Endodermal cell (in vitro differentiated cells): ENCODE results near the gene HLA-A. TPM values are rescaled to one million over a fixed set of nuclear protein-coding genes. Genes with fewer than 3 reads are reported as not detected.

ENCODE experiments used
- DNase-seq: peaks from one replicate; pipeline ENCODE4 v3.0.0-alpha.2; 2017
- H3K27ac ChIP-seq: 2 replicates; pipeline ENCODE4 v1.5.1; 2013; ENCODE audit warnings: mild to moderate bottlenecking, low read depth, low read length, moderate library complexity
- H3K27me3 ChIP-seq: 2 replicates; pipeline ENCODE4 v1.6.1; 2013; ENCODE audit warnings: mild to moderate bottlenecking, low read length, moderate library complexity; ENCODE audit not compliant: insufficient read depth, control insufficient read depth, poor library complexity, severe bottlenecking
- H3K36me3 ChIP-seq: 2 replicates; pipeline ENCODE4 v1.7.0; 2013; ENCODE audit warnings: mild to moderate bottlenecking, low read length, moderate library complexity; ENCODE audit not compliant: control insufficient read depth, insufficient read depth
- H3K4me1 ChIP-seq: one replicate; pipeline ENCODE4 v1.7.0; 2013; ENCODE audit warnings: low read length; ENCODE audit not compliant: control insufficient read depth, insufficient read depth
- H3K4me3 ChIP-seq: 2 replicates; pipeline ENCODE4 v1.5.1; 2013; ENCODE audit warnings: mild to moderate bottlenecking, low read length, moderate library complexity
- H3K9ac ChIP-seq: 2 replicates; pipeline ENCODE4 v1.6.1; 2013; ENCODE audit warnings: mild to moderate bottlenecking, low read length, moderate library complexity; ENCODE audit not compliant: poor library complexity, severe bottlenecking; ENCODE audit errors: extremely low read depth
- H3K9me3 ChIP-seq: 2 replicates; pipeline ENCODE4 v1.6.1; 2013; ENCODE audit warnings: mild to moderate bottlenecking, low read length, moderate library complexity; ENCODE audit not compliant: control insufficient read depth
- H3K27ac Mint-ChIP-seq: 2 replicates; pipeline ENCODE4 v1.8.0; 2020; ENCODE audit warnings: mixed read lengths
- H3K27me3 Mint-ChIP-seq: 2 replicates; pipeline ENCODE4 v1.8.0; 2021; ENCODE audit warnings: mild to moderate bottlenecking, mixed read lengths; ENCODE audit not compliant: insufficient read depth
- H3K36me3 Mint-ChIP-seq: 2 replicates; pipeline ENCODE4 v1.8.0; 2020; ENCODE audit warnings: low read depth, mixed read lengths
- H3K4me1 Mint-ChIP-seq: 2 replicates; pipeline ENCODE4 v1.8.0; 2020; ENCODE audit warnings: mixed read lengths
- H3K4me3 Mint-ChIP-seq: 2 replicates; pipeline ENCODE4 v1.8.0; 2020; ENCODE audit warnings: mild to moderate bottlenecking, moderate library complexity, mixed read lengths
- H3K9me3 Mint-ChIP-seq: 2 replicates; pipeline ENCODE4 v1.8.0; 2020; ENCODE audit warnings: mild to moderate bottlenecking, mixed read lengths
- WGBS, 2 experiments: methylation state at CpG; one replicate each; pipeline versions ENCODE4 v1.1.5 to v1.1.7; 2013; ENCODE audit warnings: missing lambda C conversion rate in 2 of 2, mixed read lengths in 1 of 2; ENCODE audit not compliant: insufficient coverage in 1 of 2, insufficient read length in 1 of 2; 5-methylcytosine and 5-hydroxymethylcytosine counted together
- total RNA-seq, 2 donors: library from RNA; stranded (reverse); fragmentation: NEBNext Ultra II Directional in 1 of 2; extraction: Animal tissue kit (Norgen Biotek cat#: 25700) in 1 of 2; gene quantifications; 2 replicates in 1 of 2; 3 replicates in 1 of 2; pipeline ENCODE4 v1.2.1, GENCODE V29; 2021
- TF ChIP-seq, protein P1 (sequence below): fragments of 200-600 bp; sonication (generic); conservative IDR thresholded peaks from 2 replicates; pipeline ENCODE4 v1.5.0; 2021; ENCODE audit warnings: antibody characterized with exemption, mild to moderate bottlenecking

HLA-A gene
- total RNA-seq, 2 donors from 2014 or later: 212 to 282 TPM

DNA sequence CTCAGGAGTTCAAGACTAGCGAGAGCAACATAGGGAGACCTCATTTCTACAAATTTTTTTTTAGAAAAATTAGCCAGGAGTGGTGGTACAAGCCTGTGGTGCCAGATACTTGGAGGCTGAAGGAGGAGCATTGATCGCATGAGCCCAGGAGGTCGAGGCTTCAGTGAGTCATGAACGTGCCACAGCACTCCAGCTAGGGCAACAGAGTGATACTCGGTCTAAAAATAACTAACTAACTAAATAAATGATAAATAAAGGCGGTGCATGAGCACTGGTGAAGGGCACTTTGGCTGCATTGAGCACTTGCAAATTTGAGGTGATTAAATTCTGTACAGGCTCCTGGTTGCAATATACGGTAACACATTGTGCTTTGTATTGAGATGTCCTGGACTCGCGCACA lies 13.5 kb downstream of the HLA-A start:
- no peak for DNase-seq
- Mint-ChIP-seq H3K9me3 (no peaks in the 10 kb centered on the region), H3K27ac (no peak overlapping the region), H3K4me1 (no peaks in the 10 kb centered on the region), H3K36me3 (no peaks in the 10 kb centered on the region), H3K27me3 (peaks cover 10% of the 10 kb centered on the region), H3K4me3 (no peak overlapping the region)
- Histone ChIP-seq H3K4me1 (no peaks in the 10 kb centered on the region), H3K36me3 (no peaks in the 10 kb centered on the region), H3K27me3 (no peaks in the 10 kb centered on the region), H3K4me3 (no peak overlapping the region), H3K9ac (no peak overlapping the region), H3K27ac (no peak overlapping the region), H3K9me3 (no peaks in the 10 kb centered on the region)
- WGBS, 2 experiments: 84 to 100% methylated on average over 4 to 9 of the region's 9 CpGs
- TF ChIP-seq, protein P1, sequence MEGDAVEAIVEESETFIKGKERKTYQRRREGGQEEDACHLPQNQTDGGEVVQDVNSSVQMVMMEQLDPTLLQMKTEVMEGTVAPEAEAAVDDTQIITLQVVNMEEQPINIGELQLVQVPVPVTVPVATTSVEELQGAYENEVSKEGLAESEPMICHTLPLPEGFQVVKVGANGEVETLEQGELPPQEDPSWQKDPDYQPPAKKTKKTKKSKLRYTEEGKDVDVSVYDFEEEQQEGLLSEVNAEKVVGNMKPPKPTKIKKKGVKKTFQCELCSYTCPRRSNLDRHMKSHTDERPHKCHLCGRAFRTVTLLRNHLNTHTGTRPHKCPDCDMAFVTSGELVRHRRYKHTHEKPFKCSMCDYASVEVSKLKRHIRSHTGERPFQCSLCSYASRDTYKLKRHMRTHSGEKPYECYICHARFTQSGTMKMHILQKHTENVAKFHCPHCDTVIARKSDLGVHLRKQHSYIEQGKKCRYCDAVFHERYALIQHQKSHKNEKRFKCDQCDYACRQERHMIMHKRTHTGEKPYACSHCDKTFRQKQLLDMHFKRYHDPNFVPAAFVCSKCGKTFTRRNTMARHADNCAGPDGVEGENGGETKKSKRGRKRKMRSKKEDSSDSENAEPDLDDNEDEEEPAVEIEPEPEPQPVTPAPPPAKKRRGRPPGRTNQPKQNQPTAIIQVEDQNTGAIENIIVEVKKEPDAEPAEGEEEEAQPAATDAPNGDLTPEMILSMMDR: no peak

DNA sequence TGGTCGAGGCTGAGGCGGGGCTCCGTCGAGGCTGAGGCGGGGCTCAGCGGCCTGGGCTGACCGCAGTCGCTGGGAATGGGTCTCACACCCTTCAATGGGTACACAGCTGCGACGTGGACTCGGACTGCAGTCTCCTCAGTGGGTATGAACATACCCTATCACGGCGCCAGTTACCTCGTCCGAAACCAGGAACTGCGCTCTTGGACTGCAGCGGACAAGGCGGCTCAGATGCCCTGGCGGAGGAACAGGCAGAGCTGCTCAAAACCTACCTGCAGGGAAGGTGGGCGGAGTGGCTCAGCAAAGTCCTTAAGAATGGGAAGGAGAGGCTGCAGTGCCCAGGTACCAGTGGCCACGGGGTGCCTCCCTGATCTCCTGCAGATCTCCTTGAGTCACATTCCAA lies 14.2 kb downstream of the HLA-A start:
- TF ChIP-seq, protein P1: no peak
- Histone ChIP-seq H3K27ac (no peak overlapping the region), H3K36me3 (no peaks in the 10 kb centered on the region), H3K9me3 (no peaks in the 10 kb centered on the region), H3K4me3 (no peak overlapping the region), H3K27me3 (no peaks in the 10 kb centered on the region), H3K4me1 (no peaks in the 10 kb centered on the region), H3K9ac (no peak overlapping the region)
- Mint-ChIP-seq H3K27me3 (peaks cover 10% of the 10 kb centered on the region), H3K9me3 (no peaks in the 10 kb centered on the region), H3K27ac (no peak overlapping the region), H3K4me1 (no peaks in the 10 kb centered on the region), H3K36me3 (no peaks in the 10 kb centered on the region), H3K4me3 (no peak overlapping the region)
- no peak for DNase-seq
- WGBS, 2 experiments: 92% methylated on average over 17 to 21 of the region's 21 CpGs

DNA sequence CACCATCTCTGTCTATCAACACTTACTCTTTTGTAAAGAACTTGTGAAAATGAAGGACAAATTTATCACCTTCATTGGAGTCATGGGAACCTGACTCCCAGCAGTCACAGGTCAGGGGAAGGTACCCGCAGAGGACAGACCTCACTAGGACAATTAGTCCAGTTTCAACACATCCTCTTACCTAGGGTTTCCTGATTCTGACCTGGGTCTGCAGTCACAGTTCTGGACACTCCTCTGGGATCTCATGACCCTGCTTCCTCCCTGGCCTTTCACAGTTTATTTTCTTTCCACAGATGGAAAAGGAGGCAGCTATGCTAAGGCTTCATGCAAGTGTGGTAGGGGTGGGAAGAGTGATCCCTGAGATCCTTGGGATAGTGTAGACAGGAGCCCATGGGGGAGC lies 15.7 kb downstream of the HLA-A start:
- Mint-ChIP-seq H3K4me3 (no peak overlapping the region), H3K4me1 (peaks cover 5% of the 10 kb centered on the region), H3K27me3 (peaks cover 10% of the 10 kb centered on the region), H3K9me3 (no peaks in the 10 kb centered on the region), H3K36me3 (no peaks in the 10 kb centered on the region), H3K27ac (no peak overlapping the region)
- no peak for DNase-seq
- no peaks in the 10 kb centered on the region for H3K36me3 ChIP-seq
- H3K4me3 ChIP-seq: no peak overlapping the region
- no peak overlapping the region for H3K9ac ChIP-seq
- WGBS, 2 experiments: 90% methylated on average over 1 of the region's 1 CpG; no CpG with 5 or more reads in 1 of the 2 experiments
- TF ChIP-seq, protein P1: no peak
- no peaks in the 10 kb centered on the region for H3K9me3 ChIP-seq
- no peaks in the 10 kb centered on the region for H3K4me1 ChIP-seq
- no peak overlapping the region for H3K27ac ChIP-seq
- H3K27me3 ChIP-seq: no peaks in the 10 kb centered on the region
